Measurements from ENCODE around the gene IFI44. TPM values are rescaled to one million over a fixed set of nuclear protein-coding genes. Genes with fewer than 3 reads are reported as not detected.

Gene IFI44
- total and polyA plus RNA-seq, 2 donors (not counting 1 experiment from before 2014, with no cell fraction given): 6.2 to 6.9 TPM

DNA sequence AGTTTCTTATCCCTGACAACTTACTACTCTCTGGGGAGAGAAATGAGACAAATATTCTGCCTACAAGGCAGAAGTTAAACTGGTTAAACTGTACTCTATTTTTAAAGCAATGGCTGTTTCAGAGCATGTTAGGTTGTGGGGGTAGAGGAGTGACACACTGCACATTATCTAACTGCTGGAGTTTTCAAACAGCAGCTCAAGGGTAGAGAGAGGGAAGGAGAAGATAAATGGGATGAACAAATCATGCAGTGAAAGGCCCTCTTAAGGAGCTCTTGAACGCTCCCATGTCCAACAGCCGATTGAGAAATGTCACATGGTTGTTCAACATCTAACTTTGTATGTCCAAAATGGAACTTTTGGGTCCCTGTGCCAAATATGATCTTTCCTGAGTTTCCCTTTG lies 43.4 kb upstream of the IFI44 start:
- Histone ChIP-seq H3K9me3 (ENCODE audit: control extremely low read depth in 1 of 3, control insufficient read depth in 2 of 3, insufficient read depth in 1 of 3, low read length in 2 of 3) (no peaks in the 10 kb centered on the region), H3K27me3 (replicated peaks in 1 of 4; ENCODE audit: control extremely low read depth in 1 of 4, control insufficient read depth in 3 of 4, insufficient read depth in 4 of 4, low read length in 3 of 4) (no peaks in the 10 kb centered on the region), H3K9ac (ENCODE audit: low read length) (no peak overlapping the region), H4K20me1 (ENCODE audit: control insufficient read depth, insufficient read depth, low read length, poor library complexity, severe bottlenecking) (no peaks in the 10 kb centered on the region), H3K4me3 (ENCODE audit: control extremely low read depth in 1 of 5, extremely low read depth in 1 of 5, insufficient read depth in 1 of 5, low read depth in 2 of 5, low read length in 4 of 5) (no peak overlapping the region), H2AFZ (ENCODE audit: insufficient read depth, low read depth, low read length, poor library complexity, severe bottlenecking) (no peak overlapping the region), H3K4me2 (replicated peaks; ENCODE audit: low read depth, low read length, poor library complexity, severe bottlenecking) (no peak overlapping the region), H3K4me1 (ENCODE audit: control insufficient read depth in 2 of 2, insufficient read depth in 2 of 2, low read length in 2 of 2) (no peaks in the 10 kb centered on the region), H3K27ac (ENCODE audit: low read length in 2 of 2) (no peak overlapping the region), H3K79me2 (ENCODE audit: control insufficient read depth, insufficient read depth, low read length) (no peaks in the 10 kb centered on the region), H3K36me3 (replicated peaks in 1 of 2; ENCODE audit: control extremely low read depth in 1 of 2, control insufficient read depth in 1 of 2, extremely low read depth in 1 of 2, insufficient read depth in 2 of 2, low read length in 1 of 2) (no peaks in the 10 kb centered on the region)
- DNase-seq (no peak), ATAC-seq (ENCODE audit: low read depth) (no peak)
- no peak overlapping the region for H3K4me3 Mint-ChIP-seq
- CTCF ChIA-PET: interaction anchor here (3.4 kb wide), 1 partner anchor 474 kb away, joined by 19 read pairs; no protein-coding TSS in a partner anchor
- intact Hi-C loops (cut with micrococcal nuclease): loop anchor here (2.0 kb wide), 1 partner anchor 475 kb away; no protein-coding TSS in a partner anchor
- no peaks in the 10 kb centered on the region for H3K9me3 Mint-ChIP-seq (ENCODE audit: insufficient read depth)
- WGBS (ENCODE audit: insufficient coverage): 84% methylated on average over 2 of the region's 2 CpGs
- no peak overlapping the region for H3K27ac Mint-ChIP-seq
- TF ChIP-seq, protein P1, sequence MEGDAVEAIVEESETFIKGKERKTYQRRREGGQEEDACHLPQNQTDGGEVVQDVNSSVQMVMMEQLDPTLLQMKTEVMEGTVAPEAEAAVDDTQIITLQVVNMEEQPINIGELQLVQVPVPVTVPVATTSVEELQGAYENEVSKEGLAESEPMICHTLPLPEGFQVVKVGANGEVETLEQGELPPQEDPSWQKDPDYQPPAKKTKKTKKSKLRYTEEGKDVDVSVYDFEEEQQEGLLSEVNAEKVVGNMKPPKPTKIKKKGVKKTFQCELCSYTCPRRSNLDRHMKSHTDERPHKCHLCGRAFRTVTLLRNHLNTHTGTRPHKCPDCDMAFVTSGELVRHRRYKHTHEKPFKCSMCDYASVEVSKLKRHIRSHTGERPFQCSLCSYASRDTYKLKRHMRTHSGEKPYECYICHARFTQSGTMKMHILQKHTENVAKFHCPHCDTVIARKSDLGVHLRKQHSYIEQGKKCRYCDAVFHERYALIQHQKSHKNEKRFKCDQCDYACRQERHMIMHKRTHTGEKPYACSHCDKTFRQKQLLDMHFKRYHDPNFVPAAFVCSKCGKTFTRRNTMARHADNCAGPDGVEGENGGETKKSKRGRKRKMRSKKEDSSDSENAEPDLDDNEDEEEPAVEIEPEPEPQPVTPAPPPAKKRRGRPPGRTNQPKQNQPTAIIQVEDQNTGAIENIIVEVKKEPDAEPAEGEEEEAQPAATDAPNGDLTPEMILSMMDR (IDR thresholded peaks at IDR 0.05): no peak
- TF ChIP-seq EZH2 (IDR thresholded peaks at IDR 0.05; ENCODE audit: borderline replicate concordance, insufficient read depth, low read depth, low read length, poor library complexity, severe bottlenecking): no peak
- POLR2A ChIA-PET: no interaction called here
- H3K4me1 Mint-ChIP-seq: no peaks in the 10 kb centered on the region
- peaks cover 3% of the 10 kb centered on the region for H3K27me3 Mint-ChIP-seq

DNA sequence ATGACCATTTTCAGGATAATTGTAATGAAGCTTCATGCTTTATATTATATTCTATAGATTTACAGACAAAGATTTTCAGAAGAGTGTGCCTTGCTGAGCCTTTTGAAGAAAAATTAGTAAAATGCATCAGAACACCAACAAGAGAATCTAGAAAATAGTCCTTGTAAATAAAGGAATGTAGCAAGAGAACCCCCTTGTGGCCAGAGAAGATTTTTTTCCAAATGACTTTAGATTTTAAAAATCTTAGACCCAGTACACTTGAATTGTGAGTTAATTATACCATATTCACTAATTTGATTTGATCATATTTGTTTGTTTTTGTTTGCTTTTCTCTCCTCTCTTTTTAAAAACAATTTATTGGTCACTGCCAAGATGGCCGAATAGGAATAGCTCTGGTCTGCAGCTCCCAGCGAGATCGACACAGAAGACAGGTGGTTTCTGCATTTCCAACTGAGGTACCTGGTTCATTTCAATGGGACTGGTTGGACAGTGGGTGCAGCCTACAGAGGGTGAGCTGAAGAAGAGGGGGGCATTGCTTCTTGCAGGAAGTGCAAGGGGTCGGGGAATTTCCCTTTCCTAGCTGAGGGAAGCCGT lies 42.2 kb upstream of the IFI44 start:
- TF ChIP-seq, protein P1 (IDR thresholded peaks at IDR 0.05): no peak
- no peak for TF ChIP-seq EZH2 (IDR thresholded peaks at IDR 0.05; ENCODE audit: borderline replicate concordance, insufficient read depth, low read depth, low read length, poor library complexity, severe bottlenecking)
- Mint-ChIP-seq H3K4me3 (no peak overlapping the region), H3K27ac (no peak overlapping the region), H3K9me3 (ENCODE audit: insufficient read depth) (no peaks in the 10 kb centered on the region), H3K4me1 (no peaks in the 10 kb centered on the region), H3K27me3 (peaks cover 3% of the 10 kb centered on the region)
- no peaks in the 10 kb centered on the region for H3K27me3 ChIP-seq (replicated peaks in 1 of 4; ENCODE audit: control extremely low read depth in 1 of 4, control insufficient read depth in 3 of 4, insufficient read depth in 4 of 4, low read length in 3 of 4)
- H2AFZ ChIP-seq (ENCODE audit: insufficient read depth, low read depth, low read length, poor library complexity, severe bottlenecking): no peak overlapping the region
- POLR2A ChIA-PET: no interaction called here
- intact Hi-C loops (cut with micrococcal nuclease): loop anchor here (2.0 kb wide), 1 partner anchor 477 kb away; no protein-coding TSS in a partner anchor
- no peaks in the 10 kb centered on the region for H4K20me1 ChIP-seq (ENCODE audit: control insufficient read depth, insufficient read depth, low read length, poor library complexity, severe bottlenecking)
- H3K4me3 ChIP-seq (ENCODE audit: control extremely low read depth in 1 of 5, extremely low read depth in 1 of 5, insufficient read depth in 1 of 5, low read depth in 2 of 5, low read length in 4 of 5): no peak overlapping the region
- CTCF ChIA-PET: interaction anchor here (0.8 to 3.4 kb wide), 4 partner anchors 10 to 508 kb away, joined by 3 to 19 read pairs (median 5); partner anchors contain the start of gene IFI44L
- H3K27ac ChIP-seq (ENCODE audit: low read length in 2 of 2): no peak overlapping the region
- H3K4me1 ChIP-seq (ENCODE audit: control insufficient read depth in 2 of 2, insufficient read depth in 2 of 2, low read length in 2 of 2): no peaks in the 10 kb centered on the region
- H3K9me3 ChIP-seq (ENCODE audit: control extremely low read depth in 1 of 3, control insufficient read depth in 2 of 3, insufficient read depth in 1 of 3, low read length in 2 of 3): no peaks in the 10 kb centered on the region
- no peaks in the 10 kb centered on the region for H3K36me3 ChIP-seq (replicated peaks in 1 of 2; ENCODE audit: control extremely low read depth in 1 of 2, control insufficient read depth in 1 of 2, extremely low read depth in 1 of 2, insufficient read depth in 2 of 2, low read length in 1 of 2)
- H3K79me2 ChIP-seq (ENCODE audit: control insufficient read depth, insufficient read depth, low read length): no peaks in the 10 kb centered on the region
- ATAC-seq (ENCODE audit: low read depth) (no peak), DNase-seq (no peak)
- no peak overlapping the region for H3K4me2 ChIP-seq (replicated peaks; ENCODE audit: low read depth, low read length, poor library complexity, severe bottlenecking)
- no peak overlapping the region for H3K9ac ChIP-seq (ENCODE audit: low read length)
- 86% methylated on average over 4 of the region's 5 CpGs for WGBS (ENCODE audit: insufficient coverage)
